B cell (primary cell): Measurements from ENCODE around the gene CACNA1G. TPM values are rescaled to one million over a fixed set of nuclear protein-coding genes. Genes with fewer than 3 reads are reported as not detected.

Experiments used
- ATAC-seq: fragments of 200-7000 bp; cut with Tn5 transposase; one replicate; pipeline ENCODE4 v1.10.0; 2021; ENCODE audit warnings: low read depth, mild to moderate bottlenecking, moderate number of reproducible peaks, moderate library complexity
- CTCF ChIA-PET: fragments of 350-600 bp; sonication (Branson Sonifier 250); formaldehyde crosslinking; loops from one replicate; lab custom pipeline; 2021; ENCODE audit warnings: antibody characterized with exemption, inconsistent platforms; lab: Charles Lee
- POLR2A ChIA-PET: fragments of 350-600 bp; sonication (Branson Sonifier 250); formaldehyde crosslinking; loops from one replicate; lab custom pipeline; 2021; ENCODE audit warnings: antibody characterized with exemption; lab: Charles Lee
- DNase-seq: peaks from one replicate; pipeline ENCODE4 v3.0.0; 2013
- H2AFZ ChIP-seq: 2 replicates; pipeline ENCODE4 v1.6.1; 2012; ENCODE audit warnings: mild to moderate bottlenecking, low read depth, low read length; ENCODE audit not compliant: insufficient read depth, poor library complexity, severe bottlenecking
- H3K27ac ChIP-seq, 2 donors: 1 replicate in 1 of 2; 2 replicates in 1 of 2; pipeline ENCODE4 v1.5.1; 2012 to 2013; ENCODE audit warnings: low read length in 2 of 2, mild to moderate bottlenecking in 2 of 2, moderate library complexity in 1 of 2
- H3K27me3 ChIP-seq, 4 experiments: fragments of 200-600 bp in 1 of 4; sonication (generic) in 1 of 4; replicated peaks in 1 of 4; 1 replicate in 2 of 4; 2 replicates in 2 of 4; pipeline versions ENCODE4 v1.6.1 to v1.7.0; 2013 to 2016; ENCODE audit warnings: low read length in 3 of 4, mild to moderate bottlenecking in 2 of 4, mixed read lengths in 1 of 4, moderate library complexity in 1 of 4; ENCODE audit not compliant: insufficient read depth in 4 of 4, control insufficient read depth in 3 of 4; ENCODE audit errors: control extremely low read depth in 1 of 4
- H3K36me3 ChIP-seq, 2 experiments: replicated peaks in 1 of 2; 1 replicate in 1 of 2; 2 replicates in 1 of 2; pipeline versions ENCODE4 v1.6.1 to v1.7.1; 2013; ENCODE audit warnings: low read length in 1 of 2; ENCODE audit not compliant: insufficient read depth in 2 of 2, control insufficient read depth in 1 of 2; ENCODE audit errors: control extremely low read depth in 1 of 2, extremely low read depth in 1 of 2
- H3K4me1 ChIP-seq, 2 donors: fragments of 200-600 bp in 1 of 2; sonication (generic) in 1 of 2; 1 replicate in 1 of 2; 2 replicates in 1 of 2; pipeline versions ENCODE4 v1.5.1 to v1.6.1; 2013 to 2017; ENCODE audit warnings: low read length in 2 of 2; ENCODE audit not compliant: control insufficient read depth in 2 of 2, insufficient read depth in 2 of 2
- H3K4me2 ChIP-seq: replicated peaks from 2 replicates; pipeline ENCODE3; 2012; ENCODE audit warnings: mild to moderate bottlenecking, low read depth, low read length; ENCODE audit not compliant: poor library complexity, severe bottlenecking
- H3K4me3 ChIP-seq, 5 experiments: fragments of 200-600 bp in 1 of 5; sonication (generic) in 1 of 5; 1 replicate in 3 of 5; 2 replicates in 2 of 5; pipeline versions ENCODE4 v1.5.1 to v1.7.0; 2011 to 2016; ENCODE audit warnings: low read length in 4 of 5, mild to moderate bottlenecking in 4 of 5, low read depth in 2 of 5, control low read depth in 1 of 5, moderate library complexity in 1 of 5; ENCODE audit not compliant: insufficient read depth in 1 of 5; ENCODE audit errors: control extremely low read depth in 1 of 5, extremely low read depth in 1 of 5
- H3K79me2 ChIP-seq: fragments of 200-600 bp; sonication (generic); one replicate; pipeline ENCODE4 v1.6.0; 2016; ENCODE audit warnings: low read length; ENCODE audit not compliant: control insufficient read depth, insufficient read depth
- H3K9ac ChIP-seq: fragments of 200-600 bp; sonication (generic); 2 replicates; pipeline ENCODE4 v1.6.1; 2017; ENCODE audit warnings: mild to moderate bottlenecking, low read length, moderate library complexity
- H3K9me3 ChIP-seq, 3 donors: one replicate each; pipeline versions ENCODE4 v1.6.1 to v1.7.1; 2013; ENCODE audit warnings: low read length in 2 of 3; ENCODE audit not compliant: control insufficient read depth in 2 of 3, insufficient read depth in 1 of 3; ENCODE audit errors: control extremely low read depth in 1 of 3
- H4K20me1 ChIP-seq: 2 replicates; pipeline ENCODE4 v1.6.0; 2012; ENCODE audit warnings: mild to moderate bottlenecking, low read length; ENCODE audit not compliant: insufficient read depth, control insufficient read depth, poor library complexity, severe bottlenecking
- H3K27ac Mint-ChIP-seq: one replicate; pipeline ENCODE4 v1.8.0; 2021; ENCODE audit warnings: mixed read lengths
- H3K27me3 Mint-ChIP-seq: one replicate; pipeline ENCODE4 v1.8.0; 2021; ENCODE audit warnings: mixed read lengths
- H3K4me1 Mint-ChIP-seq: one replicate; pipeline ENCODE4 v1.8.0; 2021; ENCODE audit warnings: mixed read lengths
- H3K4me3 Mint-ChIP-seq: one replicate; pipeline ENCODE4 v1.8.0; 2021; ENCODE audit warnings: mixed read lengths
- H3K9me3 Mint-ChIP-seq: one replicate; pipeline ENCODE4 v1.8.0; 2022; ENCODE audit warnings: mixed read lengths; ENCODE audit not compliant: insufficient read depth
- EZH2 ChIP-seq: IDR thresholded peaks from 2 replicates; pipeline ENCODE4 v1.6.1; 2012; ENCODE audit warnings: borderline replicate concordance, low read depth, mild to moderate bottlenecking, moderate library complexity, low read length; ENCODE audit not compliant: insufficient read depth, poor library complexity, severe bottlenecking
- whole genome bisulfite sequencing: methylation state at CpG from one replicate; pipeline ENCODE4 v1.1.5; 2013; ENCODE audit warnings: missing lambda C conversion rate; ENCODE audit not compliant: insufficient coverage; 5-methylcytosine and 5-hydroxymethylcytosine counted together
- intact Hi-C: fragments of 100-400 bp; cut with micrococcal nuclease; formaldehyde crosslinking; loops from one replicate; pipeline ENCODE4 v1.10.0; 2022
- polyA plus RNA-seq: library from polyadenylated mRNA; depleted of rRNA; stranded (reverse); fragments of >200 nt; gene quantifications from 2 replicates; pipeline ENCODE4 v1.2.3, GENCODE V29; 2012
- total RNA-seq, 2 donors: library from RNA; stranded (reverse); fragments of 120-200 nt in 1 of 2; gene quantifications; 1 replicate in 1 of 2; 2 replicates in 1 of 2; pipeline versions ENCODE4 v1.2.3 to v1.2.4, GENCODE V29; 2013 to 2022
- TF ChIP-seq, protein P1 (sequence below): fragments of 200-600 bp; IDR thresholded peaks from one replicate; pipeline ENCODE4 v1.8.0; 2022; ENCODE audit warnings: antibody characterized with exemption, mild to moderate bottlenecking

Gene CACNA1G
- total and polyA plus RNA-seq, 2 donors (not counting 1 experiment from before 2014, with no cell fraction given): 0.12 TPM; not detected in 1

DNA sequence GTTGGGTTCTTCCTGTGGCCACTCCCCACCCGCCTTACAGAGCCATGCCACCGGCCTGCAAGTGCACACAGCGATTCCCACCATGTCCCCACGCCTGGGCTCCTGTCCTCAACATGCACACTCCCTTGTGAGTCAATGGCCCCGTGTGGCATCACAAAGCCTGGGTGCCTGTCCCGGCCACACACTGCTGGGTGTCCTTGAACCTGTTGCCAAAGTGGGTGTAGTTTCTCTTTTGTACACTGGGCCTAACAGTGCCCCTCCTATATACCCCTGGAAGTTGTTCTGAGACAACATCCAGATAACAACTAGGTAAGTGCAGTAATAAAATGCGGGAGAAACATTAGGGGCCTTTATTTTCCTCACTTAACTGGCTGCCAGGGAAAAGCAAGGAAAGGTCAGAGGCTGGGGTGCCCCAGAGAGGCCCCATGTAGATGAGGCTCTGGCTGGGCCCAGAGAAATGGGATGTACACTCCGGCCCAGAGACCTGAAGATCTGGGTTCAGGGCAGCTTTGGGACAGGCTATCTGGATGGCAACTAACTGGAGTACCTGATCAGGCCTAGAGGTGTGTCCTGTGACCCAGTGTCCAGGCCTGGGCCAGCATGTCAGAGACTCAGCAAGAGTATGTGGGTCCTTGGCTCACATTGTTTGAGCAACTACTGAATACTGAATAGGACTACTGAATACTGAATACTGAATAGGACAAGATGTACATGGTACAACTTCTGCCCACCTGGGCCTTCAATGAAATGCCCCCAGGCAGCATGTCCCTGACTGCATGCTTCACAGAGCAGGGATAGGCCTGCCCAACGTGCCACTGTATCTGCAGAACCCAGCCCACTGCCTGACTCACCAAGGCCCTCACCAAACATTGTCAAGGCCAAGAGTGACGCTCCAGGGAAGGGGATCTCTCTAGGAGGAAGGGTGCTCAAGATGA, 82.5 kb downstream of the CACNA1G start:
- POLR2A ChIA-PET: no interaction called here
- Histone ChIP-seq H3K4me1 (no peaks in the 10 kb centered on the region), H4K20me1 (no peaks in the 10 kb centered on the region), H3K9ac (no peak overlapping the region), H3K4me2 (no peak overlapping the region), H3K9me3 (no peaks in the 10 kb centered on the region), H3K79me2 (no peaks in the 10 kb centered on the region), H3K27me3 (peaks cover 0 to 17% (median 3%) of the 10 kb centered on the region in 4 experiments), H3K4me3 (no peak overlapping the region), H3K36me3 (no peaks in the 10 kb centered on the region), H3K27ac (no peak overlapping the region), H2AFZ (no peak overlapping the region)
- TF ChIP-seq, protein P1, sequence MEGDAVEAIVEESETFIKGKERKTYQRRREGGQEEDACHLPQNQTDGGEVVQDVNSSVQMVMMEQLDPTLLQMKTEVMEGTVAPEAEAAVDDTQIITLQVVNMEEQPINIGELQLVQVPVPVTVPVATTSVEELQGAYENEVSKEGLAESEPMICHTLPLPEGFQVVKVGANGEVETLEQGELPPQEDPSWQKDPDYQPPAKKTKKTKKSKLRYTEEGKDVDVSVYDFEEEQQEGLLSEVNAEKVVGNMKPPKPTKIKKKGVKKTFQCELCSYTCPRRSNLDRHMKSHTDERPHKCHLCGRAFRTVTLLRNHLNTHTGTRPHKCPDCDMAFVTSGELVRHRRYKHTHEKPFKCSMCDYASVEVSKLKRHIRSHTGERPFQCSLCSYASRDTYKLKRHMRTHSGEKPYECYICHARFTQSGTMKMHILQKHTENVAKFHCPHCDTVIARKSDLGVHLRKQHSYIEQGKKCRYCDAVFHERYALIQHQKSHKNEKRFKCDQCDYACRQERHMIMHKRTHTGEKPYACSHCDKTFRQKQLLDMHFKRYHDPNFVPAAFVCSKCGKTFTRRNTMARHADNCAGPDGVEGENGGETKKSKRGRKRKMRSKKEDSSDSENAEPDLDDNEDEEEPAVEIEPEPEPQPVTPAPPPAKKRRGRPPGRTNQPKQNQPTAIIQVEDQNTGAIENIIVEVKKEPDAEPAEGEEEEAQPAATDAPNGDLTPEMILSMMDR: no peak
- no peak for TF ChIP-seq EZH2
- WGBS: 93% methylated on average over 8 of the region's 10 CpGs
- intact Hi-C loops: loop anchor here (5.0 kb wide), 1 partner anchor 184 kb away; no protein-coding TSS in a partner anchor
- CTCF ChIA-PET: no interaction called here
- H3K4me3 Mint-ChIP-seq: no peak overlapping the region
- H3K27ac Mint-ChIP-seq: no peak overlapping the region
- DNase-seq (no peak), ATAC-seq (no peak)
- peaks cover 29% of the 10 kb centered on the region for H3K27me3 Mint-ChIP-seq
- no peaks in the 10 kb centered on the region for H3K9me3 Mint-ChIP-seq
- no peaks in the 10 kb centered on the region for H3K4me1 Mint-ChIP-seq
